NCI-H345 treated with DMSO at 0.1 percent for 48 hours (cell line): ENCODE measurements around the gene BAZ1A.
A peak's percentile ranks its signal among the peaks of the same experiment; 100 is the strongest.
"Not testable (repeated sequence)": the region's sequence is repeated elsewhere in the genome, so short reads cannot be mapped to it uniquely, and the experiment has no call there.

ENCODE experiments used
- DNase-seq: peaks from one replicate; lab custom pipeline; 2025; ENCODE audit not compliant: unreplicated experiment; lab: John Stamatoyannopoulos, UW

BAZ1A gene

GRCh38 chr14:34858765-34859164, 16.4 kb downstream of the BAZ1A start:
- no peak for DNase-seq

- no peak for DNase-seq
Observed at GRCh38 chr14:34857689-34858449, 17.3 kb downstream of the BAZ1A start.

GRCh38 chr14:34853041-34853440, 22.1 kb downstream of the BAZ1A start:
- DNase-seq: no peak

- no peak for DNase-seq
Observed at GRCh38 chr14:34851395-34851794, 23.8 kb downstream of the BAZ1A start.

- DNase-seq: no peak
Observed at GRCh38 chr14:34845869-34846268, 29.3 kb downstream of the BAZ1A start.

GRCh38 chr14:34843011-34843554, 32.1 kb downstream of the BAZ1A start:
- DNase-seq: no peak

- no peak for DNase-seq
Observed at GRCh38 chr14:34837801-34838322, 37.3 kb downstream of the BAZ1A start.

- no peak for DNase-seq
Observed at GRCh38 chr14:34835312-34835711, 39.8 kb downstream of the BAZ1A start.

GRCh38 chr14:34833549-34834523, 41.3 kb downstream of the BAZ1A start:
- no peak for DNase-seq

GRCh38 chr14:34826661-34827060, 48.5 kb downstream of the BAZ1A start:
- DNase-seq: no peak

GRCh38 chr14:34824826-34825225, 50.3 kb downstream of the BAZ1A start:
- no peak for DNase-seq

- no peak for DNase-seq
Observed at GRCh38 chr14:34824256-34824655, 50.9 kb downstream of the BAZ1A start.

GRCh38 chr14:34817768-34818167, 57.4 kb downstream of the BAZ1A start:
- DNase-seq: no peak

GRCh38 chr14:34810028-34810427, 65.1 kb downstream of the BAZ1A start:
- DNase-seq: no peak

GRCh38 chr14:34806257-34806656, 68.9 kb downstream of the BAZ1A start:
- no peak for DNase-seq

GRCh38 chr14:34804933-34805332, 70.2 kb downstream of the BAZ1A start:
- no peak for DNase-seq

GRCh38 chr14:34798861-34799260, 76.3 kb downstream of the BAZ1A start:
- DNase-seq: not testable (repeated sequence)

- peak; percentile 70 for DNase-seq
Observed at GRCh38 chr14:34797747-34798583, 77.2 kb downstream of the BAZ1A start.

GRCh38 chr14:34796902-34797301, 78.3 kb downstream of the BAZ1A start:
- no peak for DNase-seq

- no peak for DNase-seq
Observed at GRCh38 chr14:34794941-34795340, 80.2 kb downstream of the BAZ1A start.

GRCh38 chr14:34794217-34794616, 80.9 kb downstream of the BAZ1A start:
- DNase-seq: no peak
